AG04449 (cell line): ENCODE measurements around the gene SLFN5.
A peak's percentile ranks its signal among the peaks of the same experiment; 100 is the strongest.

Experiments
- CTCF ChIA-PET: fragments of 350-600 bp; formaldehyde crosslinking; extraction: SDS; loops from one replicate; lab custom pipeline; 2021; ENCODE audit warnings: antibody characterized with exemption; lab: Yijun Ruan, JAX
- POLR2A ChIA-PET: fragments of 400-600, 350-600 bp; formaldehyde crosslinking; extraction: SDS; loops from one replicate; lab custom pipeline; 2020; ENCODE audit warnings: antibody characterized with exemption, inconsistent platforms; lab: Yijun Ruan, JAX
- DNase-seq: peaks from one replicate; pipeline ENCODE4 v3.0.0-alpha.2; 2010; ENCODE audit warnings: low read depth, low spot score
- H3K4me3 ChIP-seq: 2 replicates; pipeline ENCODE4 v1.5.1; 2011; ENCODE audit warnings: low read depth, mild to moderate bottlenecking, control low read depth, low read length
- TF ChIP-seq, protein P1 (sequence below): IDR thresholded peaks from one replicate; pipeline ENCODE4 v1.5.1; 2011; ENCODE audit warnings: mild to moderate bottlenecking, moderate library complexity, low read length, control low read depth, inconsistent platforms; ENCODE audit not compliant: insufficient read depth; ENCODE audit errors: missing control alignments

SLFN5 gene

DNA sequence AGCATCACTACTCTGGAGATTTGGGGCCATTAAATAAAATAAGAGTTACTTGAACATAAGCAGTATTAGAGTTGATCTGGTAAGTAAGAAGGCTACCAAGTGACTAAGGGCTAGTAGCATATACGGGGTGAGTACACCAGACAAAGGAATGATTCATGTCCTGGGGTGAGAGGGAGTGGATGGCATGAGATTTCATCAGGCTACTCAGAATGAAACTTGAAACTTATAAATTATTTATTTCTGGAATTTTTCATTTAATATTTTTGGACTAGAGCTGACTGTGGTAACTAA, 2.3 kb downstream of the SLFN5 start:
- peak overlapping the region; percentile 90 for H3K4me3 ChIP-seq
- peak; percentile 89 for DNase-seq
- TF ChIP-seq, protein P1, sequence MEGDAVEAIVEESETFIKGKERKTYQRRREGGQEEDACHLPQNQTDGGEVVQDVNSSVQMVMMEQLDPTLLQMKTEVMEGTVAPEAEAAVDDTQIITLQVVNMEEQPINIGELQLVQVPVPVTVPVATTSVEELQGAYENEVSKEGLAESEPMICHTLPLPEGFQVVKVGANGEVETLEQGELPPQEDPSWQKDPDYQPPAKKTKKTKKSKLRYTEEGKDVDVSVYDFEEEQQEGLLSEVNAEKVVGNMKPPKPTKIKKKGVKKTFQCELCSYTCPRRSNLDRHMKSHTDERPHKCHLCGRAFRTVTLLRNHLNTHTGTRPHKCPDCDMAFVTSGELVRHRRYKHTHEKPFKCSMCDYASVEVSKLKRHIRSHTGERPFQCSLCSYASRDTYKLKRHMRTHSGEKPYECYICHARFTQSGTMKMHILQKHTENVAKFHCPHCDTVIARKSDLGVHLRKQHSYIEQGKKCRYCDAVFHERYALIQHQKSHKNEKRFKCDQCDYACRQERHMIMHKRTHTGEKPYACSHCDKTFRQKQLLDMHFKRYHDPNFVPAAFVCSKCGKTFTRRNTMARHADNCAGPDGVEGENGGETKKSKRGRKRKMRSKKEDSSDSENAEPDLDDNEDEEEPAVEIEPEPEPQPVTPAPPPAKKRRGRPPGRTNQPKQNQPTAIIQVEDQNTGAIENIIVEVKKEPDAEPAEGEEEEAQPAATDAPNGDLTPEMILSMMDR, result no peak
- ChIA-PET CTCF (no interaction called here), POLR2A (interaction anchor here (0.8 to 1.6 kb wide), 3 partner anchors 12 to 333 kb away, joined by 3 to 9 read pairs (median 4); partner anchors contain the start of gene PEX12)

DNA sequence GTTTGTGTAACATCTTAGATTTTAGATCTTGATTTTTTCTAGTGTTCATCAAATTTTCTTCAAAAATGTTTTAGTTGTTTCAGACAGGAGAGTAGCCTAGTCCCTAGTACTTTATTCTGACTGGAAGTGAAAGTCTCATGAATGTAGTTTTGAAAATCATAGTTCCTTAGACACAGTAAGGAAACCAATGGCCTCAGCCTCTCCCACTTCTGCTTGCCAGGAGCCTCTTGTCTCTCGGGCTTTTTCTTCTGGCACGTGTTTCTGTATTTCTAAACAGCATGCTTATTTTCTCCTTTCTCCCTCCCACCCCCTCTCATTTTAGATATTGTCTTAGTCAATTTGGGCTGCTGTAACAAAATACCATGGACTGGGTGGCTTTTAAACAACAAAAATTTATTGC, 9.8 kb downstream of the SLFN5 start:
- CTCF ChIA-PET, result no interaction called here
- no peak for DNase-seq
- TF ChIP-seq, protein P1, result no peak
- no peak overlapping the region for H3K4me3 ChIP-seq
- POLR2A ChIA-PET, result interaction anchor here (0.7 to 1.3 kb wide), 2 partner anchors 10 to 62 kb away, joined by 4 to 5 read pairs; partner anchors contain the start of gene SLFN5

DNA sequence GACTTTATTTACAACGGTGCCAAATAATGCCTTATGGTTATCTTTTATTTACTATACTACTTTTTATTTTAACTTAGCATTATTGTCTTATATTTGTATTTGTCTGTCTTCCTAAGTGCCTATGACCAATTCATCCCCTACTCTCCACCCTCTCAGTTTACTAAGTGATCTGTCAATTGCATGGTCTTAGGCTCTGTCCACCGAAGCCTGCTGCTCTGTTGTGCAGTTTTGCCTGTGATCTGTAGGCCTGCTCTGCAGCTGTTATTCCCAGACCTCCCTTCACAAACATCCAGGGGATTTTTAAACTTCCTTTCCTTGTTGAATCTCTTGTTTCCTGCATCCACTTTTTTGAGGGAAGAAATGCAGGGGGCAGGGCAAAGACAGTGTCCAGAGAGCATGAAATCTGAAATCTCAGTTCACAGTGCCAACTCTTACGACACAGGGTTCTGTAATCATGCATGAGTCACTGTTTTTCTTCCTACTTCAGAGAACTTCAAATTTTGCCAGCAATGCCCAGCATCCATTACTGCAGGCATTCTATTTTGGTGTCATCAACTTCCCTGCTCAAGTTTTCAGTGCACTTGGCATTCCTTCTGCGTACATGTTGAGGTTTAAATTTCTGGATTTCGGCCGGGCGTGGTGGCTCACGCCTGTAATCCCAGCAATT, 11.4 kb downstream of the SLFN5 start:
- peak; percentile 86 for DNase-seq
- TF ChIP-seq, protein P1, result no peak
- ChIA-PET POLR2A (interaction anchor here (1.3 kb wide), 1 partner anchor 11 kb away, joined by 8 read pairs; the partner anchor contains the start of gene SLFN5), CTCF (no interaction called here)
- H3K4me3 ChIP-seq, result no peak overlapping the region

- TF ChIP-seq, protein P1, result no peak
- ChIA-PET POLR2A (no interaction called here), CTCF (no interaction called here)
- no peak for DNase-seq
- no peak overlapping the region for H3K4me3 ChIP-seq
Observed at GRCh38 chr17:35255316-35255715, 12.4 kb downstream of the SLFN5 start.

- DNase-seq, result no peak
- no peak overlapping the region for H3K4me3 ChIP-seq
- POLR2A ChIA-PET, result interaction anchor here (2.1 kb wide), 1 partner anchor 12 kb away, joined by 9 read pairs; no protein-coding TSS in a partner anchor
- TF ChIP-seq, protein P1, result no peak
- CTCF ChIA-PET, result interaction anchor here (2.3 kb wide), 1 partner anchor 9 kb away, joined by 5 read pairs; no protein-coding TSS in a partner anchor
Observed at GRCh38 chr17:35256629-35257028, 13.8 kb downstream of the SLFN5 start.

GRCh38 chr17:35257208-35257659, 14.4 kb downstream of the SLFN5 start:
- CTCF ChIA-PET, result interaction anchor here (0.6 to 2.3 kb wide), 3 partner anchors 10 to 55 kb away, joined by 3 to 5 read pairs (median 4); no protein-coding TSS in a partner anchor
- TF ChIP-seq, protein P1, result no peak
- POLR2A ChIA-PET, result interaction anchor here (1.3 to 2.1 kb wide), 2 partner anchors 12 to 14 kb away, joined by 5 to 9 read pairs; partner anchors contain the start of gene SLFN5
- DNase-seq, result no peak
- H3K4me3 ChIP-seq, result no peak overlapping the region
